ENCODE results near the gene TNFRSF4. TPM values are rescaled to one million over a fixed set of nuclear protein-coding genes. Genes with fewer than 3 reads are reported as not detected.

The TNFRSF4 gene
- total and polyA plus RNA-seq, 7 donors = 1.4 to 4.6 (median 3.5) TPM

DNA sequence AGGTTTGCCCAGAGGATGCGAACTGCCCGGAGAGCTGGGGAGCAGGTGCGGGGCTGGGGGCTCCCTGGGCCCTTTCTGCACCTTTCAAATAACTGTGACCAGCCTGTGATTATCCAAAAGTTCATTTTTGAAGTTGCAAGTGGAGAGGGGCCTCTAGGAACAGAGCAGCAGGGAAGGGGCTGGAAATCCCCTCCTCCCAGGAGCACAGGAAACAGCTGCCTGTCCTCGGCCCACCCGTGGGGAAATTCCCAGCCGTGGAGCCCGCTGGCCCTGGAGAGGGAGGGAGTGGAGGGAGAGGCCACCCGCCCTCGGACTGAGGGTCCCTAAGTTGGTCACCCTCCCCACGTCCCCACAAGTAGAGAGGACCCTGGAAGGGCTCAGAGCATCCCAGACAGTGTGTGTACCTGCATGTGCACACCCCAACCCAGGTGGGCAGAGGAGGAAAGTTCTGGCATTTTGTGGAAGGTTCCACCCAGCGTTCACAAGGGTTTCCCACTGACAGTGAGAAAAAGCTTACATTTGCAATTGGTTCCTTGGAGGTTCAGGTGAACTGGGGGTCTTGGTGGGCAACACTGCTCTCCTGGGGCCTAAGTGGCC, 1.2 kb upstream of the TNFRSF4 start:
- Histone ChIP-seq H3K4me3 (no peak overlapping the region), H3K27ac (no peak overlapping the region), H3K4me1 (no peaks in the 10 kb centered on the region), H3K27me3 (ENCODE audit: insufficient read depth in 3 of 3, low read length in 2 of 3) (no peaks in the 10 kb centered on the region), H3K36me3 (ENCODE audit: insufficient read depth in 1 of 2, low read depth in 1 of 2) (peaks cover 0 to 36% of the 10 kb centered on the region in 2 donors), H3K9me3 (no peaks in the 10 kb centered on the region)
- ATAC-seq (no peak), DNase-seq (no peak)
- WGBS, 3 donors = 45 to 54% (median 53%) methylated on average over 11 of the region's 11 CpGs
- TF ChIP-seq, protein P1, sequence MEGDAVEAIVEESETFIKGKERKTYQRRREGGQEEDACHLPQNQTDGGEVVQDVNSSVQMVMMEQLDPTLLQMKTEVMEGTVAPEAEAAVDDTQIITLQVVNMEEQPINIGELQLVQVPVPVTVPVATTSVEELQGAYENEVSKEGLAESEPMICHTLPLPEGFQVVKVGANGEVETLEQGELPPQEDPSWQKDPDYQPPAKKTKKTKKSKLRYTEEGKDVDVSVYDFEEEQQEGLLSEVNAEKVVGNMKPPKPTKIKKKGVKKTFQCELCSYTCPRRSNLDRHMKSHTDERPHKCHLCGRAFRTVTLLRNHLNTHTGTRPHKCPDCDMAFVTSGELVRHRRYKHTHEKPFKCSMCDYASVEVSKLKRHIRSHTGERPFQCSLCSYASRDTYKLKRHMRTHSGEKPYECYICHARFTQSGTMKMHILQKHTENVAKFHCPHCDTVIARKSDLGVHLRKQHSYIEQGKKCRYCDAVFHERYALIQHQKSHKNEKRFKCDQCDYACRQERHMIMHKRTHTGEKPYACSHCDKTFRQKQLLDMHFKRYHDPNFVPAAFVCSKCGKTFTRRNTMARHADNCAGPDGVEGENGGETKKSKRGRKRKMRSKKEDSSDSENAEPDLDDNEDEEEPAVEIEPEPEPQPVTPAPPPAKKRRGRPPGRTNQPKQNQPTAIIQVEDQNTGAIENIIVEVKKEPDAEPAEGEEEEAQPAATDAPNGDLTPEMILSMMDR (IDR thresholded peaks at IDR 0.05) = no peak
- intact Hi-C loops (cut with DNase I) = no loop called here

DNA sequence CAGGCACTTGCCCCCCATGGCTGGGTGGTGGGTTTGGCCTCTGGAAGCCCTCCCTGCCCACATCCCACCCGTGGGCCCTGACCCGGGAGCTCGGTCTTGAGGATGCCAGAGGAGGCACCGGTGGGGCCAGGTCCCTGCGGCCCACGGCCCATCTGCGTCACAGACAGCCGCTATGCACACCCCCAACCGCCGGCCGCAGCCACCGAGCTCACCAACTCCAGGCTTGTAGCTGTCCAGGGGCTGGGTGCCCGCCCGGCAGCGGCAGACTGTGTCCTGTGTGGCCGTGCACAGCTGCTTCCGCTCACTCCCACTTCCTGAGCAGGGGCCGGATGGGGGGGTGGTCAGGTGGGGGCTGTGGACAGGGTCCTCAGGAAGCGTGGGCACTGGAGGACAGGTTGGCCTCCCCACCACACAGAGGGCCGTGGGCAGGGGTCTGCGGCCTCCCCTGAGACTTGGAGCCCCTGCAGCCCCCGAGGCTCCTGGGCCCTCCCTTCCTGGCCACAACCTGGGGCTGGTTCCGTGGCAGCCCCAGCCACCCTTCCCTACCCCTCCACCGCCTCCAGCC, 1.1 kb downstream of the TNFRSF4 start:
- intact Hi-C loops (cut with DNase I) = no loop called here
- 31 to 33% (median 32%) methylated on average over 21 to 24 of the region's 24 CpGs for WGBS, 3 donors
- Histone ChIP-seq H3K4me3 (peak overlapping the region; percentile 51), H3K27ac (no peak overlapping the region), H3K27me3 (ENCODE audit: insufficient read depth in 3 of 3, low read length in 2 of 3) (peaks cover 0 to 8% (median 4%) of the 10 kb centered on the region in 3 donors), H3K36me3 (ENCODE audit: insufficient read depth in 1 of 2, low read depth in 1 of 2) (peaks cover 0 to 21% of the 10 kb centered on the region in 2 donors), H3K9me3 (no peaks in the 10 kb centered on the region), H3K4me1 (peaks cover 4% of the 10 kb centered on the region)
- DNase-seq (peak; percentile 57 to 76), ATAC-seq (peak in 3 of 4 donors; percentile 28 to 38 (median 36))
- TF ChIP-seq, protein P1 (IDR thresholded peaks at IDR 0.05) = no peak

DNA sequence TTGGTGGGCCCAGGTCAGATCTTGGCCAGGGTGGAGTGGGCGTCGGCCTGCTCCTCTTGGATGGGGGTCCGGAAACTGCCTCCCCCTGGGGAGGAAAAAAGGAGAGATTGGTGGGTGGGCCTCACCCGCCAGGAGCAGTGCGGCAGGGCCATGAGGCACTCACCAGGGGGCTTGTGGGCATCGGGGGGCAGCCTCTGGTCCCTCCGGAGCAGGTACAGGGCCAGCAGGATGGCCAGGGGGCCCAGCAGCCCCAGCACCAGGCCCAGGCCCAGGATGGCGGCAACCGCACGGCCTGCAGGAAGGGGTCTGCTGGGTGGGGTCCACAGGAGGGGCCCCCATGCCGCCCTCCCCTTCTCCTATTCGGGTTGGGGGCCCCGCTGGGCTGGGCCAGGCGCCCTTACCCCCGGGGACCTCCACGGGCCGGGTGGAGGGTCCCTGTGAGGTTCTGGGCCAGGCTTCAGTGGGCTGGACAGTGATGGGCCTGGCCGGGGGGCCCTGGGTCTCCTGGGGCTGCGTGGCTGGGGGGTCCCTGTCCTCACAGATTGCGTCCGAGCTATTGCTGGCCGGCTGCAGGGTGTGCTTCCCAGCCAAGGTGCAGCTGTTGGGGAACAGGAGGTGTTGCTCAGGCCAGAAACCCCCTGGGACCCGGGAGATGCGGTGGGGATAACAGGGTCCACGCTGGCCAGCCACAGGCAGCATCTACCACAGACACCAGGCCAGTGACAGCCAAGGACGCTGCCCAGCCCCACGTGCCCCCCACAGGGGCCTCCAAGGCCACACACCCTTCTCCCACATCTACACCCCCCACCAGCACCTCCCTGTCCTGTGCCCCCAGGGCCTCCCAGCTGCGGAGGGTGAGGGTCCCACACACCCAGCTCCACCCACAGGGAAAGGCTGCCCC, 2.2 kb downstream of the TNFRSF4 start:
- TF ChIP-seq, protein P1 (IDR thresholded peaks at IDR 0.05) = no peak
- DNase-seq = peak; percentile 11 to 44
- H3K4me1 ChIP-seq = peaks cover 8% of the 10 kb centered on the region
- ATAC-seq = no peak
- no peak overlapping the region for H3K4me3 ChIP-seq
- intact Hi-C loops (cut with DNase I) = no loop called here
- H3K9me3 ChIP-seq = no peaks in the 10 kb centered on the region
- WGBS, 3 donors = 68 to 83% (median 71%) methylated on average over 18 to 28 of the region's 28 CpGs
- no peak overlapping the region for H3K27ac ChIP-seq
- H3K36me3 ChIP-seq (ENCODE audit: insufficient read depth in 1 of 2, low read depth in 1 of 2) = peaks cover 0 to 11% of the 10 kb centered on the region in 2 donors
- peaks cover 0 to 19% (median 4%) of the 10 kb centered on the region in 3 donors for H3K27me3 ChIP-seq (ENCODE audit: insufficient read depth in 3 of 3, low read length in 2 of 3)

DNA sequence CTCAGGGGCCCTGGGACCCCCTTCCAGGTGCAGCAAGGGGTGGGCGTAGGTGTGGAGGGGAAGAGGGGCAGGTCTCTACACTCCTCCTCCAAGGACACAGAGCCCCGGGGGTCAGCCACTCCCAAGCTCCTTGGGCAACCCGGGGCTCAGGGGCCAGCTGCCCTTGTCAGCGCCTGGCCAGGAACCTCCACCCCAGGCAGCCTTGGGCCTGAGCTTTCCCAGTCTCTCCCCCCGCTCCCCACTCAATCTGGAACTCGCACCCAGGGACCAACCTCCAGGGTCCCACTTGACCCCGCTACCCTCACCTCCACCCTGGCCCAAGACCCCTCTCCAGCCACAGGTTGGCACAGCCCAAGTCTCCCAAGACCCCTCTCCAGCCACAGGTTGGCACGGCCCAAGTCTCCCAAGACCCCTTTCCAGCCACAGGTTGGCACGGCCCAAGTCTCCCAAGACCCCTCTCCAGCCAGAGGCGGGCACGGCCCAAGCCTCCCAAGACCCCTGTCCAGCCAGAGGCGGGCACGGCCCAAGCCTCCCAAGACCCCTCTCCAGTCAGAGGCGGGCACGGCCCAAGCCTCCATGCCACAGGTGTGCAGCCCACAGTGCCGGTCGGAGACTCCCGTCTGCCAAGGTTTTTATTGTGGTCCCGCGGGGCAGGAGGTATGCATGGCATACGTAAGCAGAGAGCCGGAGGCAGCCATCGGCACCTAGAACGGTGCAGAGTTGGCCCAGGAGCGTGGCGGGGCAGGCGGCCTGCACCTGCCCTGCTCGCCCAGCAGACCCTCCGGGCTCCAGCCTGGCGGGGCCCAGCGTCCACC, 3.0 kb downstream of the TNFRSF4 start:
- H3K9me3 ChIP-seq = no peaks in the 10 kb centered on the region
- DNase-seq (peak; percentile 7 to 48), ATAC-seq (no peak)
- H3K27ac ChIP-seq = no peak overlapping the region
- TF ChIP-seq, protein P1 (IDR thresholded peaks at IDR 0.05) = no peak
- peaks cover 0 to 28% (median 8%) of the 10 kb centered on the region in 3 donors for H3K27me3 ChIP-seq (ENCODE audit: insufficient read depth in 3 of 3, low read length in 2 of 3)
- no peak overlapping the region for H3K4me3 ChIP-seq
- WGBS, 3 donors = 91 to 95% (median 92%) methylated on average over 24 to 31 of the region's 31 CpGs
- intact Hi-C loops (cut with DNase I) = no loop called here
- peaks cover 0 to 2% of the 10 kb centered on the region in 2 donors for H3K36me3 ChIP-seq (ENCODE audit: insufficient read depth in 1 of 2, low read depth in 1 of 2)
- peaks cover 11% of the 10 kb centered on the region for H3K4me1 ChIP-seq

Data from psoas muscle (tissue), 8 donors.